Spleen (tissue), 11 donors: ENCODE data around the gene TRIML1. TPM values are rescaled to one million over a fixed set of nuclear protein-coding genes. Genes with fewer than 3 reads are reported as not detected.

Experiments
- DNase-seq: peaks from one replicate; pipeline ENCODE4 v3.0.0-alpha.2; 2020
- H3K27ac ChIP-seq, 8 donors: fragments of 200-600 bp; sonication (generic) in 7 of 8; 1 replicate in 4 of 8; 2 replicates in 4 of 8; pipeline versions ENCODE4 v1.5.0 to v1.8.0; 2016 to 2021; ENCODE audit warnings: inconsistent platforms in 4 of 8, mild to moderate bottlenecking in 4 of 8, moderate library complexity in 1 of 8
- H3K27me3 ChIP-seq, 7 donors: fragments of 200-600 bp; sonication (generic) in 6 of 7; replicated peaks in 1 of 7; 1 replicate in 4 of 7; 2 replicates in 3 of 7; pipeline versions ENCODE4 v1.5.0 to v1.8.0; 2016 to 2021; ENCODE audit warnings: inconsistent platforms in 3 of 7, mild to moderate bottlenecking in 1 of 7
- H3K36me3 ChIP-seq, 6 donors: fragments of 200-600 bp; sonication (generic) in 5 of 6; 1 replicate in 4 of 6; 2 replicates in 2 of 6; pipeline versions ENCODE4 v1.5.0 to v1.8.0; 2016 to 2021; ENCODE audit warnings: inconsistent platforms in 2 of 6
- H3K4me1 ChIP-seq, 6 donors: fragments of 200-600 bp; sonication (generic) in 5 of 6; 1 replicate in 3 of 6; 2 replicates in 3 of 6; pipeline versions ENCODE4 v1.5.0 to v1.8.0; 2016 to 2021; ENCODE audit warnings: inconsistent platforms in 3 of 6
- H3K4me3 ChIP-seq, 8 donors: fragments of 200-600 bp; sonication (generic) in 7 of 8; 1 replicate in 4 of 8; 2 replicates in 4 of 8; pipeline versions ENCODE4 v1.5.0 to v1.8.0; 2016 to 2021; ENCODE audit warnings: inconsistent platforms in 4 of 8, mild to moderate bottlenecking in 4 of 8, moderate library complexity in 2 of 8
- H3K9me3 ChIP-seq, 8 donors: fragments of 200-600 bp; sonication (generic) in 7 of 8; 1 replicate in 4 of 8; 2 replicates in 4 of 8; pipeline versions ENCODE4 v1.5.0 to v1.8.0; 2016 to 2021; ENCODE audit warnings: inconsistent platforms in 4 of 8
- CTCF ChIP-seq, 11 experiments: fragments of 200-600 bp in 7 of 11; fragments of 450-650 bp in 4 of 11; sonication (generic) in 4 of 11; IDR thresholded peaks in 8 of 11; conservative IDR thresholded peaks in 3 of 11; 1 replicate in 7 of 11; 2 replicates in 4 of 11; pipeline versions ENCODE4 v1.4.0 to v1.8.0; 2016 to 2021; ENCODE audit warnings: antibody characterized with exemption in 11 of 11, inconsistent platforms in 4 of 11, mild to moderate bottlenecking in 1 of 11
- POLR2A ChIP-seq, 3 donors: fragments of 450-650 bp; IDR thresholded peaks; one replicate each; pipeline ENCODE4 v1.5.1; 2017; ENCODE audit warnings: antibody characterized with exemption in 3 of 3, mild to moderate bottlenecking in 1 of 3
- POLR2AphosphoS5 ChIP-seq, 3 donors: sonication (generic); formaldehyde crosslinking; IDR thresholded peaks; one replicate each; pipeline ENCODE4 v1.5.1; 2017; ENCODE audit warnings: antibody characterized with exemption in 3 of 3
- WGBS, 5 donors: extraction: QIAGEN DNeasy Blood & Tissue Kit in 3 of 5; methylation state at CpG; one replicate each; pipeline versions ENCODE4 v1.1.5 to v1.1.7; 2013 to 2018; 5-methylcytosine and 5-hydroxymethylcytosine counted together
- intact Hi-C: fragments of 100-400 bp; cut with DNase I; formaldehyde crosslinking; loops from one replicate; pipeline ENCODE4 v1.15.0; 2023; ENCODE audit warnings: low total_unique reads
- polyA plus RNA-seq, 3 donors: library from polyadenylated mRNA; stranded (reverse); fragments of 200-250 nt; gene quantifications; one replicate each; pipeline ENCODE4 v1.2.1, GENCODE V29; 2013
- total RNA-seq, 7 donors: library from RNA; depleted of rRNA in 3 of 7; stranded (reverse); fragments of >200 nt in 3 of 7; fragmentation: NEBNext Ultra II Directional in 4 of 7; extraction: Animal tissue kit (Norgen Biotek cat#: 25700) in 4 of 7; gene quantifications; one replicate each; pipeline versions ENCODE4 v1.1.0 to v1.2.1, GENCODE V29; 2016 to 2021
- donor health status: healthy with polysubstance abuse.
- donor health status: DM: no; HTN: no; CAD: no; lungs with moderate emphysema.
- donor health status: DM: no; HTN: no; CAD: no.
- donor health status: Bipolar disorder and iron deficiency.
- donor health status: healthy.
- donor health status: DM: no; HTN: no; CAD: no.
- donor health status: DM: yes; HTN: yes; CAD: no.

TRIML1 gene
- total and polyA plus RNA-seq, 10 donors = not detected

DNA sequence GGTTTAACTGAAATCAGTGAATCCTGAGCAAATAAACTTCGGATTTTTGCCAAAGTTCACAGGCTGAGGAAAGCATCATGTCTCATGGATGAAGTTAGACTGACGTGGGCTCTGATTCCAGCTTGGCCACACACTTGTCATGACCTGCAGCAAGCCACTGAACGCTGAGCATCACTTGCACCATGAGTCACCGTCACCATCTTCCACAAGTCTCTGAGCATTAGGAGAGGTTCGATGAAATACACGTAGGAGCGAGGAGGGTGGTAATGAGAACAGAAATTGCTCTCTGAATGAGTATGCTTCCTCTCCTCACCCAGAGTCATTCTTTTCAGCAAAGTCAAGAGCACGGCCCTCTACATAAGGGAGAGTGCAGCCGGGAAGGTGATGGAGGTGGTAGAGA is 26.1 kb upstream of the TRIML1 start:
- H3K4me3 ChIP-seq = no peak overlapping the region
- no peak overlapping the region for H3K27ac ChIP-seq
- H3K4me1 ChIP-seq = no peaks in the 10 kb centered on the region
- TF ChIP-seq CTCF (IDR thresholded peaks at IDR 0.05 in 8 of 11, conservative IDR thresholded peaks at IDR 0.05 in 3 of 11) = no peak
- no peak for TF ChIP-seq POLR2AphosphoS5 (IDR thresholded peaks at IDR 0.05)
- no peak for TF ChIP-seq POLR2A (IDR thresholded peaks at IDR 0.05)
- intact Hi-C loops = no loop called here
- 82 to 93% (median 86%) methylated on average over 9 of the region's 9 CpGs for WGBS, 5 donors
- peaks cover 0 to 14% (median 6%) of the 10 kb centered on the region in 8 donors for H3K9me3 ChIP-seq
- no peak for DNase-seq
- H3K27me3 ChIP-seq = no peaks in the 10 kb centered on the region
- no peaks in the 10 kb centered on the region for H3K36me3 ChIP-seq

DNA sequence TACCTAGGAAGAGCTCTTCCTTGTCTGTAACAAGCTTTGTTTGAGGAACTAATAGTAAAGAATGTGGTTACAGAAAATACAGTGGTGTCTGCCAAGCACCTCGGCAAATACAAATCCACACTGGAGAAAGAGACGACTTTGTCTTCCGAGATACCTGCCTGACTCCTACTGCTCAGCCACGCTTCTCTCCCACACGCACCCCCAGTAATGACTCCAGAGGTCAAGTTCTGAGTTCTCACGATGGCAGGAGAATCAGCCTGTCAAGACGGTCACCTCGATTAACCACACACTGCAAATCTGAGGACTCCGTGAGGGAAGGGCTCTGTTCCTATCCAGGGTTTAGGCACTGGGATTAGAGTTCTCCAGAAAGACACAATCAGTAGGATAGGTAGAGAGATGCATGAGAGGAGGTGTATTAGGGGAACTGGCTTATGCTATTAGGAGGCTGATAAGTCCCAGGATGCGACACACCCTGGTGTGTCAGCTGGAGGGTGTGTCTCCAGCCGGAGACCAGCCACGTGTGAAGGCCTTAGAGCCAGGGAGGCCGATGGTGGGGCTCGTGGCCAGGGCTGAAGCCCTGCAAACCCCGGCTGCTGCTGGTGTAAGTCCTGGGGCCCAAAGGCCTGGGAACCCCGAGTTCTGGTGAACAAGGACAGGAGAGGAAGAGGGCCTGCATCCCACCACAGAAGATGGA is 21.5 kb upstream of the TRIML1 start:
- 78 to 87% (median 81%) methylated on average over 15 to 16 of the region's 16 CpGs for whole genome bisulfite sequencing, 5 donors
- intact Hi-C loops = no loop called here
- Histone ChIP-seq H3K27me3 (no peaks in the 10 kb centered on the region), H3K36me3 (no peaks in the 10 kb centered on the region), H3K9me3 (peaks cover 0 to 18% (median 5%) of the 10 kb centered on the region in 8 donors), H3K4me3 (no peak overlapping the region), H3K27ac (no peak overlapping the region), H3K4me1 (no peaks in the 10 kb centered on the region)
- DNase-seq = no peak
- TF ChIP-seq POLR2A (IDR thresholded peaks at IDR 0.05) = no peak
- TF ChIP-seq CTCF (IDR thresholded peaks at IDR 0.05 in 8 of 11, conservative IDR thresholded peaks at IDR 0.05 in 3 of 11) = no peak
- no peak for TF ChIP-seq POLR2AphosphoS5 (IDR thresholded peaks at IDR 0.05)

- Histone ChIP-seq H3K27me3 (no peaks in the 10 kb centered on the region), H3K4me1 (no peaks in the 10 kb centered on the region), H3K27ac (no peak overlapping the region), H3K9me3 (peaks cover 0 to 18% (median 4%) of the 10 kb centered on the region in 8 donors), H3K36me3 (no peaks in the 10 kb centered on the region), H3K4me3 (no peak overlapping the region)
- no peak for DNase-seq
- intact Hi-C loops = no loop called here
- WGBS, 5 donors = 44 to 52% (median 50%) methylated on average over 13 of the region's 13 CpGs
- no peak for TF ChIP-seq POLR2AphosphoS5 (IDR thresholded peaks at IDR 0.05)
- TF ChIP-seq POLR2A (IDR thresholded peaks at IDR 0.05) = no peak
- TF ChIP-seq CTCF (IDR thresholded peaks at IDR 0.05 in 8 of 11, conservative IDR thresholded peaks at IDR 0.05 in 3 of 11) = no peak
Observed at GRCh38 chr4:188121530-188121929, 17.7 kb upstream of the TRIML1 start.

DNA sequence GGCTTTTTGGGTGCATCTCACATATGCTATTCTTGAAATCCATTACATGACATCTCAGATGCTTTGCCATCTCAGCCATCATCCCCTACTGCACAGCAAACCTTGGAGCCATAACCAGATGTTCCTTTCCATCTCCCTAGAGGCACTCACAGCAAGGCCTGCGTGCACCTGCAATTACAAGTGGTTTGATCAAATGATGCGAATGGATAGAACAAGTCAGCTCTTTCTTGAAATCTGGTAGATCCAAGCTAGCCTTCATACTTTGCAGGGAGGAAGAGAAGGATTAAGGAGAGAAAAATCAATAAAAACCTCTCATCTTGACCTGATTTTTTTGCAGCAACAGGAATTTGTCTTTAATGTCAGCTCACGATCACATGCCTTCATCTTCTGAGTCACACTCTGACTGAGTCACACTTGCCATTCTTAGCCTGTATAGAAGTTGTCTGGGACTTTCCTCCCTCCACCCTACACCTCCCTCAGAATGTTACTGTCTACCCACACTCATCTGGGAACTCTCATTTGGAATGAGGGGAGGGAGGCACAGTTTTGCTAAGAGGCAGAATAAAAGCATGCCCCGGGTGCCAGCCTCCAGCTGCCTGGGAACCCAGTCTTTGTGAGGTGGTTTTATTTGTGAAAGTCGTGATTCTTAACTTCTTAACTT is 11.9 kb upstream of the TRIML1 start:
- TF ChIP-seq CTCF (IDR thresholded peaks at IDR 0.05 in 8 of 11, conservative IDR thresholded peaks at IDR 0.05 in 3 of 11) (no peak), POLR2A (IDR thresholded peaks at IDR 0.05) (no peak), POLR2AphosphoS5 (IDR thresholded peaks at IDR 0.05) (no peak)
- H3K9me3 ChIP-seq = peaks cover 0 to 9% (median 3%) of the 10 kb centered on the region in 8 donors
- 60 to 79% (median 76%) methylated on average over 5 of the region's 5 CpGs for WGBS, 5 donors
- DNase-seq = no peak
- no peak overlapping the region for H3K27ac ChIP-seq
- H3K4me3 ChIP-seq = no peak overlapping the region
- no peaks in the 10 kb centered on the region for H3K4me1 ChIP-seq
- H3K27me3 ChIP-seq = no peaks in the 10 kb centered on the region
- intact Hi-C loops = no loop called here
- no peaks in the 10 kb centered on the region for H3K36me3 ChIP-seq
